ENCODE data around the gene BSDC1.

The BSDC1 gene

GRCh38 chr1:32377541-32378220, 16.6 kb downstream of the BSDC1 start:
- TF ChIP-seq, protein P1, sequence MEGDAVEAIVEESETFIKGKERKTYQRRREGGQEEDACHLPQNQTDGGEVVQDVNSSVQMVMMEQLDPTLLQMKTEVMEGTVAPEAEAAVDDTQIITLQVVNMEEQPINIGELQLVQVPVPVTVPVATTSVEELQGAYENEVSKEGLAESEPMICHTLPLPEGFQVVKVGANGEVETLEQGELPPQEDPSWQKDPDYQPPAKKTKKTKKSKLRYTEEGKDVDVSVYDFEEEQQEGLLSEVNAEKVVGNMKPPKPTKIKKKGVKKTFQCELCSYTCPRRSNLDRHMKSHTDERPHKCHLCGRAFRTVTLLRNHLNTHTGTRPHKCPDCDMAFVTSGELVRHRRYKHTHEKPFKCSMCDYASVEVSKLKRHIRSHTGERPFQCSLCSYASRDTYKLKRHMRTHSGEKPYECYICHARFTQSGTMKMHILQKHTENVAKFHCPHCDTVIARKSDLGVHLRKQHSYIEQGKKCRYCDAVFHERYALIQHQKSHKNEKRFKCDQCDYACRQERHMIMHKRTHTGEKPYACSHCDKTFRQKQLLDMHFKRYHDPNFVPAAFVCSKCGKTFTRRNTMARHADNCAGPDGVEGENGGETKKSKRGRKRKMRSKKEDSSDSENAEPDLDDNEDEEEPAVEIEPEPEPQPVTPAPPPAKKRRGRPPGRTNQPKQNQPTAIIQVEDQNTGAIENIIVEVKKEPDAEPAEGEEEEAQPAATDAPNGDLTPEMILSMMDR (conservative IDR thresholded peaks at IDR 0.05; ENCODE audit: low read length): no peak
- no peak for TF ChIP-seq EZH2phosphoT487 (IDR thresholded peaks at IDR 0.05; ENCODE audit: borderline replicate concordance)
- Histone ChIP-seq H3K9ac (ENCODE audit: low read depth, low read length, poor library complexity, severe bottlenecking) (no peak overlapping the region), H3F3A (ENCODE audit: low read depth) (no peaks in the 10 kb centered on the region), H3K27me3 (ENCODE audit: insufficient read depth, low read length, poor library complexity, severe bottlenecking) (no peaks in the 10 kb centered on the region), H3K4me3 (ENCODE audit: low read length, poor library complexity, severe bottlenecking) (no peak overlapping the region), H2AFZ (ENCODE audit: low read length) (no peak overlapping the region), H3K4me1 (ENCODE audit: insufficient read depth, low read length, poor library complexity, severe bottlenecking) (peaks cover under 1% of the 10 kb centered on the region), H4K20me1 (ENCODE audit: insufficient read depth, low read length, poor library complexity, severe bottlenecking) (no peaks in the 10 kb centered on the region), H3K4me2 (ENCODE audit: low read depth, low read length, poor library complexity, severe bottlenecking) (no peak overlapping the region), H3K36me3 (ENCODE audit: insufficient read depth, low read length) (peaks cover 78% of the 10 kb centered on the region; the same call in 1 of the 2 replicates), H3K9me2 (replicated peaks; ENCODE audit: low read depth, low read length) (no peaks in the 10 kb centered on the region), H3K79me2 (ENCODE audit: insufficient read depth, low read length) (no peaks in the 10 kb centered on the region), H3K9me3 (ENCODE audit: insufficient read depth, low read depth, low read length) (no peaks in the 10 kb centered on the region)

GRCh38 chr1:32376199-32376598, 18.0 kb downstream of the BSDC1 start:
- Histone ChIP-seq H3F3A (ENCODE audit: low read depth) (no peaks in the 10 kb centered on the region), H3K9me3 (ENCODE audit: insufficient read depth, low read depth, low read length) (no peaks in the 10 kb centered on the region), H3K27me3 (ENCODE audit: insufficient read depth, low read length, poor library complexity, severe bottlenecking) (no peaks in the 10 kb centered on the region), H3K4me3 (ENCODE audit: low read length, poor library complexity, severe bottlenecking) (no peak overlapping the region), H3K36me3 (ENCODE audit: insufficient read depth, low read length) (peaks cover 63% of the 10 kb centered on the region; the same call in 1 of the 2 replicates), H3K79me2 (ENCODE audit: insufficient read depth, low read length) (no peaks in the 10 kb centered on the region), H4K20me1 (ENCODE audit: insufficient read depth, low read length, poor library complexity, severe bottlenecking) (peaks cover 5% of the 10 kb centered on the region), H3K4me1 (ENCODE audit: insufficient read depth, low read length, poor library complexity, severe bottlenecking) (peaks cover 12% of the 10 kb centered on the region), H3K4me2 (ENCODE audit: low read depth, low read length, poor library complexity, severe bottlenecking) (no peak overlapping the region), H2AFZ (ENCODE audit: low read length) (no peak overlapping the region), H3K9ac (ENCODE audit: low read depth, low read length, poor library complexity, severe bottlenecking) (no peak overlapping the region), H3K9me2 (replicated peaks; ENCODE audit: low read depth, low read length) (no peaks in the 10 kb centered on the region)
- TF ChIP-seq, protein P1 (conservative IDR thresholded peaks at IDR 0.05; ENCODE audit: low read length): no peak
- TF ChIP-seq EZH2phosphoT487 (IDR thresholded peaks at IDR 0.05; ENCODE audit: borderline replicate concordance): no peak

- no peaks in the 10 kb centered on the region for H3K27me3 ChIP-seq (ENCODE audit: insufficient read depth, low read length, poor library complexity, severe bottlenecking)
- H3K9me3 ChIP-seq (ENCODE audit: insufficient read depth, low read depth, low read length): no peaks in the 10 kb centered on the region
- H3K4me2 ChIP-seq (ENCODE audit: low read depth, low read length, poor library complexity, severe bottlenecking): no peak overlapping the region
- peaks cover 45% of the 10 kb centered on the region; the same call in 1 of the 2 replicates for H3K36me3 ChIP-seq (ENCODE audit: insufficient read depth, low read length)
- peaks cover 5% of the 10 kb centered on the region for H4K20me1 ChIP-seq (ENCODE audit: insufficient read depth, low read length, poor library complexity, severe bottlenecking)
- H3F3A ChIP-seq (ENCODE audit: low read depth): no peaks in the 10 kb centered on the region
- no peaks in the 10 kb centered on the region for H3K79me2 ChIP-seq (ENCODE audit: insufficient read depth, low read length)
- TF ChIP-seq, protein P1 (conservative IDR thresholded peaks at IDR 0.05; ENCODE audit: low read length): no peak
- TF ChIP-seq EZH2phosphoT487 (IDR thresholded peaks at IDR 0.05; ENCODE audit: borderline replicate concordance): no peak
- no peak overlapping the region for H2AFZ ChIP-seq (ENCODE audit: low read length)
- no peak overlapping the region for H3K9ac ChIP-seq (ENCODE audit: low read depth, low read length, poor library complexity, severe bottlenecking)
- H3K4me3 ChIP-seq (ENCODE audit: low read length, poor library complexity, severe bottlenecking): no peak overlapping the region
- peaks cover 12% of the 10 kb centered on the region for H3K4me1 ChIP-seq (ENCODE audit: insufficient read depth, low read length, poor library complexity, severe bottlenecking)
- no peaks in the 10 kb centered on the region for H3K9me2 ChIP-seq (replicated peaks; ENCODE audit: low read depth, low read length)
Observed at GRCh38 chr1:32373996-32374592, 20.1 kb downstream of the BSDC1 start.

Data from Loucy (cell line).